Measurements from ENCODE around the gene ZNF213.
A peak's percentile ranks its signal among the peaks of the same experiment; 100 is the strongest.

Gene ZNF213, protein sequence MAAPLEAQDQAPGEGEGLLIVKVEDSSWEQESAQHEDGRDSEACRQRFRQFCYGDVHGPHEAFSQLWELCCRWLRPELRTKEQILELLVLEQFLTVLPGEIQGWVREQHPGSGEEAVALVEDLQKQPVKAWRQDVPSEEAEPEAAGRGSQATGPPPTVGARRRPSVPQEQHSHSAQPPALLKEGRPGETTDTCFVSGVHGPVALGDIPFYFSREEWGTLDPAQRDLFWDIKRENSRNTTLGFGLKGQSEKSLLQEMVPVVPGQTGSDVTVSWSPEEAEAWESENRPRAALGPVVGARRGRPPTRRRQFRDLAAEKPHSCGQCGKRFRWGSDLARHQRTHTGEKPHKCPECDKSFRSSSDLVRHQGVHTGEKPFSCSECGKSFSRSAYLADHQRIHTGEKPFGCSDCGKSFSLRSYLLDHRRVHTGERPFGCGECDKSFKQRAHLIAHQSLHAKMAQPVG

GRCh38 chr16:3134338-3135125, at the start of gene ZNF213:
TSS of gene ZNF213 (plus strand) at chr16:3135029. CDS start at chr16:3137281, 2,252 bp downstream.
- DNase-seq (ENCODE audit: low read depth, low spot score) = peak; percentile 99

- no peak for DNase-seq (ENCODE audit: low read depth, low spot score)
These were observed 48.8 kb upstream of the ZNF213 start for GRCh38 chr16:3085868-3086595.

DNA sequence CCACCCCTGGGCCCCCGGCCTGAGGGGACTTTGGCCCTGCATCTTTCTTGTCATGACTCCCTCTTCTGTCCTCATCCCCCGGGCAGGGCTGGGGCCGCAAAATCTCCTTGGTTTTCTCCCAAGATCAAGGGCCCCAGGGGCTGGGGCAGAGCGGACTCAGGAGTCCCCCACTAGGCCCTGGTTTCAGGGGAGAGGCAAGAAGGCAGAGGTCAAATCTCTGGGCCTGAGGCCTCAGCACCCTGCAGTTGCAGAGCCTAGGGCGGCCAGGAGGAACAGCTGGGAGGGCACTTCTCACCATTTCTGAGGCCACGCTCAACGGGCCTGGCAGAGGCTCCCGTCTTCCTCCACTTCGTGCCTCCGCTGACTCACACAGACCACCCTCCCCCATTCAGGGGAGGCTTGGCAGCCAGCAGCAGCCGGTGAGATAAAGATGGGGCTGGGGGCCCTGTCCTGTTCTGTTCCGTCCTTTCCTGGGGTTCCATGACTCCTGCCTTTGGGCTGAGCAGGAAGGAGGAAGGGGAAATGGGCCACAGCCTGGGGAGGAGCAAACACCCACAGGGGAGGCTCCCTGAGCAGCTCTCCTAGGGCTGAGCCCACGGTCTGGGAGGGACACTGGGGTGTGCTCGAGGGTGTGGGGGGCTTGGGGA, 48.1 kb upstream of the ZNF213 start:
- DNase-seq (ENCODE audit: low read depth, low spot score) = no peak

DNA sequence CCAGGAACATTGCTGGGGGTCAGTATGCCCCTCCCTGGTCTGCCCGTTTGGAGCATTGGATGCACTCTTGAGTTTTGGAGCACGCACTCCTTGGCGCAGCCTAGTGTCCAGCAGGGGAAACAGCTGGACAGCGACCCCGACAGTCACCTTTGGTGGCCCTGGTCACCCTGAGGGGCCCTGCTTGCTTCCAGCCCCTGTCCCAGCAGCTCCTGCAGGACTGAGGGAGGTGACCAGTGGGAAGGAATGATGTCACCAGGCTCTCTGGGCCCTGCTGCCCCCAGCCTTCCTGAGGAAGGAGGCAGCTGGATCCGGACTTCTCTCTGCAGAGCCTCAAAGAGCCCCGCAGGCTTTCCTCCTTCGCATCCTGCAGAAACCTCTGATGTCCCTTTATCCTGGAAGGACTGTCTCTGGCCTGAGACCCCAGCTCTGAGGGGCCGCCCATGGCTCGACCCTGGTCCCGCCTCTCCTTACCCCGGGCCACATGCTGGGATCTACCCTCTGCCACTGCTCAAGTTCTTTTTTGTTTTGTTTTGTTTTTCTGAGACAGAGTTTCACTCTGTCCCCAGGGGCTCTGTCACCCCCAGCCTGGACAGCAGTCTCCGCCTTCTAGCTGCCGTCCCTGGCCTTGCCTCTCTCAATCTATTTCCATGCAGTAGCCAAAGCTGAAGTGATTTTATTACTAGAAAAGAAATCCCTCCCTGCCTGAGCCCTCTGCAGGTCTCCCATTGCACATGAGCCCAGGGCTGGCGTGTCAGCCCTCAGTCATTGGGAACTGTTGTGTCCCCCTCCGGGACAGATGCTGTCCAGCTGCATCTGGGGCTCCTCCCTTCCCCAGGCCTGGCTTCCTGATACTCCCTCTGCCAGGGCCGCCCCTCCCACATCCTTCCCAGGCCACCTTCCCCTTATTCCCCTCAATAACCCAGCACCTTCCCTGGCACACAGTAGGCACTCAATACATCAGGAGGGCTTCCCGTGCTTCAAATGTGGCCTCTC, 47.3 kb upstream of the ZNF213 start:
- DNase-seq (ENCODE audit: low read depth, low spot score) = peak; percentile 62

DNA sequence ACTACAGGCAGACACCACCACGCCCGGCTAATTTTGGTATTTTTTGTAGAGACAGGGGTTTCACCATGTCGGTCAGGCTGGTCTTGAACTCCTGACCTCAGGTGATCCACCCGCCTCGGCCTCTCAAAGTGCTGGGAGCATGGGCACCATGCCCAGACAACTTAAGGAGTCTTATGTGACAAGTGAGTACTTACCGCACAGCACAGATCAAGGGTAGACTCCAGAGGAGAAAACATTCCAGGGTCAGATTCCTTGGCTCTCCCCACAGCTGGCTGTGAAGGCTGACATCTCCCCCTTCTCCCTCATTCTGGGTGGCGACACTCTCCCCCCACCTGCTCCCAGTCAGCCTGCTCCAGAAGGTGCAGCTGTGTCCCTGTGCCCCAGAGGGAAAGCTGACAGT, 46.4 kb upstream of the ZNF213 start:
- DNase-seq (ENCODE audit: low read depth, low spot score) = no peak

DNA sequence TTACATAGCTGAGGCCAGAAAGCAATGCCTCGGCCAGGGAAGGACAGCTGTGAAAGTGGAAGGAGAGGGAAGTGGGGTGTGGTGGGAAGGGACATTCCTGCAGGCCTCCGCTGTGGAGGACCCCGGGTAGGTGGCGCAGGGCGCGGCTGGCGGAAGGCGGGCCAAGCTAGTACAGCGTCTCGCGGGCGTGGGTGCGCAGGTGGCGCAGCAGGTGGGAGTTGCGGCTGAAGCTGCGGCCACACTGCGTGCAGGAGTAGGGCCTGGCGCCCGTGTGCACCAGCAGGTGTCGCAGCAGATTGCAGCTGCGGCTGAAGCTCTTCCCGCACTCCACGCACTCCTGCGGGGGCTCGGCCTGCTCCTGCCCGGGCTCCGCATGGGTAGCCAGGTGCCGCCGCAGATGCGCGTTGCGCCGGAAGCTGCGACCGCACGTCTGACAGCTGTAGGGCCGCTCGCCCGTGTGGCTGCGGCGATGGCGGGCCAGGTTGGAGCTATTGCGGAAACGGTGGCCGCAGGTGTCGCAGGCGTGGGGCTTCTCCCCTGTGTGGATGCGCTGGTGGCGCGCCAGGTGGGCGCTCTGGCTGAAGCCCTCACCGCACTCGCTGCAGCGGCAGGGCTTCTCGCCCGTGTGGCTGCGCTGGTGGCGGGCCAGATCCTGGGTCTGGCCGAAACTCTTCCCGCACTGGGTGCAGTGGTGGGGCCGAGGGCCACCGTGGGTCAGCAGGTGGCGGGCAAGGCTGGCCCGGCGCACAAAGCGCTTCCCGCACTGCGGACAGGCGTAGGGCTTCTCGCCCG, 45.7 kb upstream of the ZNF213 start:
- DNase-seq (ENCODE audit: low read depth, low spot score) = no peak

- no peak for DNase-seq (ENCODE audit: low read depth, low spot score)
These were observed 44.9 kb upstream of the ZNF213 start for GRCh38 chr16:3089717-3090592.

DNA sequence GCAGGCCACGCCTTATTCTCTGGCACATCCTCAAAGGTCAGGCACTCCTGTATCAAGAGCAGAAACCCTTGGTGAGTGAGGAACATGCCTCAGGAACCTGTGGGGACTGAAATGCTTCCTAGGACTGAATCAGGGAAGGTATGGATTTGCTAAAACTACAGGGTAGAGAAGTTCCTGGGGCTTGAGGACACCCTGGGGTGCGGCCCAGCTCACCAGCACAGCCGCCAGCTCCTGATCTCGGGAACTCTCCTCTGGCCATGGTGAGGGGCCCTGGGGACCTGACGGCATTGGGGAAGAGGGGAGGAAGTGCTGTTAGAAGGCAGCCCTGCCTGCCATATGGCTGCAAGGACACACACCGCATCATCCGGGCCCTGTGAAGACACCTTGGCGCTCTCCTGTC, 43.3 kb upstream of the ZNF213 start:
- DNase-seq (ENCODE audit: low read depth, low spot score) = no peak

GRCh38 chr16:3092501-3092941, 42.3 kb upstream of the ZNF213 start:
- no peak for DNase-seq (ENCODE audit: low read depth, low spot score)

DNA sequence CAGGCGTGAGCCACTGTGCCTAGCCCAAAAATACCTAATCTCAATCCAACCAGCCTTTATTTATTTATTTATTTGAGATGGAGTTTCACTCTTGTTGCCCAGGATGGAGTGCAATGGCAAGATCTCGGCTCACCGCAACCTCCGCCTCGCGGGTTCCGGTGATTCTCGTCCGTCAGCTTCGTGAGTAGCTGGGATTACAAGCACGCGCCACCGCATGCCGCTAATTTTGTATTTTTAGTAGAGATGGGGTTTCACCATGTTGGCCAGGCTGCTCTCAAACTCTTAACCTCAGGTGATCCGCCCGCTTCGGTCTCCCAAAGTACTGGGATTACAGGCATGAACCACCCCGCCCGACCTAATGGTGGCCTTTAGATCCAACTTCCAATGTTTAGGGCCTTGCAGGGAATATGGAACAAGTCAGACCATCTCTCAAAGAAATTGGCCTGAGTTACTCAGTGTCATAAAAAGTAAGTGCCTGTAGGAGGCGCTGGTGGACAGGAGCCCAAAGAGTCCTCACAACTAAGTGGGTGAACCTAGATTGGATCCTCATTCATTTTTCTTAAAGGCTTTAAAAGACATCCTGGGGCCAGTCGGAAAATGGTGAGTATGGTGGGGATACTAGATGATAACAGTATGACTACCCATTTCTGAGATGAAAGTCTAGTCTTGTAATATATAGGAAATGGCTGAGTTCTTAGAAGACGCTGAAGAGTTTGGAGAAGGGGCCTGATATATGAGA, 40.4 kb upstream of the ZNF213 start:
- DNase-seq (ENCODE audit: low read depth, low spot score) = peak; percentile 76

DNA sequence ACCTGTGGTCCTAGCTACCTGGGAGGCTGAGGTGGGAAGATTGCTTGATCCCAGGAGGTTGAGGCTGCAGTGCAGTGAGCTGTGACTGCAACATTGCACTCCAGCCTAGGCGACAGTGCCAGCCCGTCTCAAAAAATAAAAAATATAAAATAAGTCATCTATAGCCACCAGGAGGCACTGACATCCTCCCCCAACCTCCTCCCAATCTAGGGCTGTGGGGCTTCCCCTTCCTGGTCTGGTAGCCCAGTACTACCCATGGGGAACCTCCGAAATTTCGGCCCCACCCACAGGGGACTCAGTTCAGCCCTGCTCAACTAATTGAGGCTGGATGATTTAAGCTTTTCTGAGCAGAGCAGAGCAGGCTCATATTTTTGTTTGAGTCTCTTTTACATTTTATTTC, 39.0 kb upstream of the ZNF213 start:
- no peak for DNase-seq (ENCODE audit: low read depth, low spot score)

DNA sequence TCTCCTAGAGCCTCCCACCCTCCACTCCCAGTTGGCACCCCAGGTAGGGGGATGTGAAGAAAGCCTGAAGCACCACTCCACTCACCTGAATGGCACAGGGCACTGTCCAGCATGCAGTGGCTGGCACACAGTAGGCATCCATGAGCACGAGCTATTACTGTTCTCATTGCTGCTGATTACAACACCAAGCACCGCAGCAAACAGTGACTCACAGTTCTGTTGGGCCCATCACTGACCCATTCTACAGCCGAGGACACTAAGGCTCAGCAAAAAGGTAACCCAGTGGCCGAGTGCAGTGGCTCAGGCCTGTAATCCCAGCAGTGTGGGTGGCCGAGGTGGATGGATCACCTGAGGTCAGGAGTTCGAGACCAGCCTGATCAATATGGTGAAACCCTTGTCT, 38.5 kb upstream of the ZNF213 start:
- no peak for DNase-seq (ENCODE audit: low read depth, low spot score)

DNA sequence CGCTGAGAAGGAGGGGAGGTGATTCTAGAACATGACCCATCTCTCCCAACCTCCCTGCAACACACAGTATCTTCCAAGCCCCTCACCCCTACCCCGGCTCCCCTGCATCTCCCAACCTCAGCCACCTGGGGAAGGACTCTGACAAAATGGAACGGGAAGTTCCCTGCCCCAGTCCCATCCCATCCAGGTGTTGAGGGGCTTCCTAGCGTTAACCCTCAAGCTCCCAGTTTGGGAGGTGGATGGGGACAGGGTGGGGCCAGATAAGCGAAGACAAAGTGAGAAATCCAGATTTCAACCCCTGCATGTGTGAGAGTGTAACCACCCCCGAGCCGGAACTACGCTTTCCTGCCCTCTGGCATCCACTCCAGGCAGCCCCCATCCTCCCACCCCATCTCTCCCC, 37.6 kb upstream of the ZNF213 start:
- no peak for DNase-seq (ENCODE audit: low read depth, low spot score)

GRCh38 chr16:3098459-3099394, 36.1 kb upstream of the ZNF213 start, which contains the start of gene ZSCAN10:
TSS of gene ZSCAN10 (minus strand) at chr16:3099294. CDS start at chr16:3092937, 6,357 bp downstream.
- DNase-seq (ENCODE audit: low read depth, low spot score) = peak; percentile 78

- no peak for DNase-seq (ENCODE audit: low read depth, low spot score)
These were observed 35.5 kb upstream of the ZNF213 start for GRCh38 chr16:3099395-3099731.

DNA sequence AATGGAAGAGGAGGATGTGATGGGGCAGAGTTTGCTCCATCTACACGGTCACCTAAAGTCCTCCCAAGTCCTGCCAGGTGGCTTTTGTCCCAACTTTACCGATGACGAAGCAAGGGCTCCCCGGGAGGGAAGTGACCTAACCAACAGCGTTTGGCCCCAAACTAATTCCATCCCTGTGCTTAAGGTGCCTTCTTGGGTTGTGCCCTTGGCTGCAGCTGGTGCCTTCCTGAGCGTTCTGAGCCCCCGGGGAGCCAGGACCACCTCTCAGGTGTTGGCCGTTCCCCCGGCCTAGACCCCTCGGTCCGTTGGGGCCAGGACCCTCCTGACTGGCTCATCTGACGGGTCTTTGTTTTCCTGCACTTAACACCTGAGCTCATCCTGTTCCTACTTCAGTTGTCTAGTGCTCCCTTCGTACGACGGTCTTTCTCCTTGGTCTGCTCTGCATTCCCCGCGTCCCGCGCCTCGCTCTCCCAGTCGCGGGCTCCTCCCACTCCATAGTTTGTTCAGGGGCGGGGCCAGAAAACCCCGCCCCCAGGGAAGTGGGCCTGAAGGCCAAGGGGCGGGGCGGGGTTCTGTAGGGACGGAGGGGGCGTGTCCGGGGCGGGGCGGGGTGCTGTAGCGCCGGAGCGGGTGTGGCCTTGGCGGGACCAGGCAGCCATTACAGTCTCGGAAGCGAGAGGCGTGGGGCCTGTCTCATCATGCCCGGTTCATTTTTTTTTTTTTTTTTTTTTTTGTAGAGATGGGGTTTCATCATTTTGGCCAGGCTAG, 34.9 kb upstream of the ZNF213 start:
- peak; percentile 95 for DNase-seq (ENCODE audit: low read depth, low spot score)

All from ELF-1 (cell line).